HG03103 (cell line): ENCODE measurements around the gene FIGNL1.
A peak's percentile ranks its signal among the peaks of the same experiment; 100 is the strongest.
"Not testable (repeated sequence)": the region's sequence is repeated elsewhere in the genome, so short reads cannot be mapped to it uniquely, and the experiment has no call there.

Source experiments
- ATAC-seq: cut with Tn5 transposase; IDR thresholded peaks from one replicate; pipeline ENCODE4 v1.9.1; 2021; ENCODE audit warnings: low read depth; ENCODE audit not compliant: unreplicated experiment

Gene FIGNL1

DNA sequence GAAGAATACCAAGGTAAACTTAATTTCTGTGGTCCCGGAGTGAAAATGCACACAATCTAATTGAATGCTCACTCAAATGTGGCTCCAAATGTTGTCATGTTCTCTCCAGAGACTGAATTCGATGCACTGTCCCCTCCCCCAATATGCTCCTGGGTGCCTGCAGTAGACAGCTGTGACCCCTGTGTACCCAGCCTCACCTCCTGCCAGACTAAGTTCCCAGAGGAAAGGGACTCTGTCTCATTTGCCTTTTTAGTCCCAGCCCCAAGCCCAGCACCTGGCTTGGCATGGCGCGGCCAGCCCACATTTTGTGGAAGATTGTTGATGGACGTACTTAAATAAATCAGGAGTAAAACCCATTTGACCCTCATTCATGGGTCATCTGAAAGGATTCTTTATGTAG, 21.8 kb upstream of the FIGNL1 start:
- ATAC-seq: no peak

DNA sequence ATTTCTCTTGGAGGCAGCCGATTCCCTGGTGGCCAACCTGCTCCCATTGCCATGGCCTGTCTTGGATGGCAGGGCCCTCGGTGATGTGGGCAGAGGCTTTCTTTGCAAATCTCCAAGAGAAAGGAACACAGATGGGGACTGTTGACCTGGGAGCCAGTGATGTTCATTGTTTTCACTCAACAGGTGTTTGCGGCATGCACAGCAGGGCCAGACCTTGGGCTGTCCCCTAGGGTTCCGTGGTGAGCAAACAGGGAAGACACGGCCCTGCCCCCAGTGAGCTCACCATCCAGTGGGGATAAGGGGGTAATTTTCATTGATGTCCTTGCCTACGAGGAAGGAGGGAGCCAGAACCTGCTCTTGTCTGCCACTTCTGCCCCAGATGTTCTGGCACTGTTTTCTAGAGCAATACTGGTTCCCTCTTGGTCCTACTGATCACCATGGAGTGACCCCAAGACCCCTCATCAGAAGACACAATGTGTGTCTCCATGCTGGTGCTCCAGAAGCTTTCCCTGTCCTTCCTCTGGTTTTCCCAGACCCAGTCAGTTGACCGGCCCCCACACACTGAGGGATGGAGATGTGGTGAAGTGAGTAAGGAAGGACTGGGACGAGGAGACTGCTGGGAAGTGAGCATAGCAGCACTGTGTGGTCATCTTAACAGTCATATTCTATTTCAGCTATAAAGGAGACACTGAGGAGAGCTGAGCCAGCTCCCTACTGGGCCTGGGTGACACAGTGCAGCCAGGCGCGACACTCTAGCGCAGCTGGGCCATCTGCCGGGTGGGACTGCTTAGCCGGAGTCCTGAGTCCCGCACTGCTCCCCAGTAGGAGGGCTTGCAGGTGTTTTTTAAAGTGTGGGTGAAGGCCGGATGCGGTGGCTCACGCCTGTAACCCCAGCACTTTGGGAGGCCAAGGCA, 20.4 kb upstream of the FIGNL1 start:
- ATAC-seq: no peak

DNA sequence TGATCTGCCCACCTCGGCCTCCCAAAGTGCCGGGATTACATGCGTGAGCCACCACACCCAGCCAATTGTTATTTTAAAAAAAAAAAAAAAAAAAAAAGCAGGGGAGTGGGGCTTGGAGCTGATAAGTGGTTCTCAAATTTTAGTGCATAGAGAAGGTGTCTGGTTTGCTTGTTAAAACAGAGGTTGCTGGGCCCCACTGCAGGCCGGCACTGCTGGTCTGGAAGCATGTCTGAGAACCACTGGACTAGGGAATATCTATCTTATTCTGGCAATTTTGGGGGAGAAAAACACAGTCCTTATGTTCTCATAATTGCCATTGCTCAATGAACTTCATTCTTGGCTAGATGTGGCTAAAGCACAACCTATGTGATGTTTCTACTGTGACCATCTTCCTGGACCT, 19.0 kb upstream of the FIGNL1 start:
- ATAC-seq: no peak

DNA sequence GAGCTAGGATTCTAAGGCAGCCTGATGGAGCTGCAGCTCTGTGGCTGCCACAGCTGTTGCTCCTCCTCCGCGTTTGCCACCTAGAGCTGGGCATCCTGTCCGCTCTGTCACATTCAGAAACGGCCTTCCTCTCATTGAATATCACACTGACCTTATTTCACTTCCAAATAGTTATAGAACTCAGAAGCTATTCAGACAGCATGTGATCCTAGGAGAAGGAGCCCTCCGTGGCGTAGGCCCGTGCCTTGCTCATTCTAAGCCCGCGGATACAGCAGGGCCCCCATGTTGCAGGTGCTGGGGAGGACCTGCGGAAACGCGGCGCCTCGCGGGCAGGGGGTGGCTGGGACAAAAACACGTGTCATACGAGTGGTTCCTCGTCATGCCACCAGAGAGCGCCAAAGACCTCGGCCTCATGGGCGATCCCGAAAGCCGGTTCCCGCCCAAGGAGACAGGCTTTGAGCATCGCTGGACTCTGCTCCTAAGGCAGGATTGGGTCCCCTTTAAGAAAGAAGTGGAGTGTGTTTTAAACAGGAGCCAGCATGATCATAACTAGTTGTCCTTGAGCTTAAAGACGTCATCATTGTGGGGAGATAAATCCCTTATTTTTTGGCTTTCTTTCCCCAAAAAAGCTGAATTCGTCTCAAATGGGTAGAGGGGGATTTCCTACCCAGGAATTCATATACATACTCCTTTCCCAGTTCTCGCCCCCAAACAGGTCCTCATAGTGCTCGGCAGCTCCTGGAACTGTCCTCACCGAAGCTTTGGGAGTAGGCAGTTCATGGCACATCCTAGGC, 17.9 kb upstream of the FIGNL1 start:
- ATAC-seq: peak; percentile 86

DNA sequence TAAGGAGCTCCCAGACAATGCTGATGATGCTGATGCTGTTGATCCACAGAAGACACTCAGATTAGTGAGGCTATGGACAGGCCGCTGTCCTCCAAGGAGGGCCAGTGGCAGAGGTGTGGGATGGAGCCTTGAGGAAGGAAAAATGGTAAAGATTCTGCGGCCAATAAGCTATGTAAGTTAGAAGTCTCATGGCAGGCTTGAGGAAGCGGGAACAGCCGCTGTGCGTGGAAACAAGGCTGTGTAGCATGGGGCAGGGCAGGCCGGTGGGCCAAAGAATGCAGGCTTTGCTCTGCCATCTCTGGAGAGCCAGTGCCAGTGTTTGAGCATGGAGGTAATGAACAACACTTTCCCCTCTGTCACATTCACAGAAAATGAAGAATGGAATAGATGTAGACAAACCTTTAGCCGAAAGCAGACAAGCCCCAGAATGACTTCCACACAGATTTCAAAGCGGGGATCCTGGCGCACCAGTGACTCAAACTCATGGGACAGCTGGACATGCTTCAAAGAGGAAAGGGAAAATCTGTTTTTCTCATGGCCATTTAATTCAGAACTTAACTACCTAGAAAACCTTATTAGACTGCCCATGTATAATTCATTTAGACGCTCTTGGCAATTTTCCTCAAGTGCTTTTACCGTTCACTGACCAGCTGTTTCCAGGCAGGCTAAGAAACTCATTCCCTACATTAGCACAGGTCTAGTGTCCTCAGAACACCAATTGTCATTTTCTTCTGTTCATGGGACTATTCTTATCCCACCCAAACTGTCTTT, 16.9 kb upstream of the FIGNL1 start:
- no peak for ATAC-seq

DNA sequence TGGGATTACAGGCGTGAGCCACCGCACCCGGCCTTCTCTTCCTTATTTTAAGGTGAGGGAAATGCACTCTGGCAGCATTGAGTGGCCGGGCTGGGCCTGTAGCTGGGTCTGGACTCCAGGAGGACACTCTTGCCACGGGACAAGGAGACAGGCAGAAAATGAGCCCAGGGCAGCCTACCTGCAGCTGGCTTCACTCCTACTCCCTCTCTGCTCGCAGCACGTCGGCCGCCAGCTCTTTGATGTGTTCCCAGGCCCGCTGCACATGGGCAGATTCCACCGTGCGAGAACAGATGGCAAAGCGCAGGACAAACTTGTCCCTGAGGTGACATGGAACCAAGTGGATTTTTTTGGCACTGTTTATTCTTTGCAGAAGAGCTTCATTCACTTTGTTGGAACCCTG, 12.9 kb upstream of the FIGNL1 start:
- ATAC-seq: no peak

DNA sequence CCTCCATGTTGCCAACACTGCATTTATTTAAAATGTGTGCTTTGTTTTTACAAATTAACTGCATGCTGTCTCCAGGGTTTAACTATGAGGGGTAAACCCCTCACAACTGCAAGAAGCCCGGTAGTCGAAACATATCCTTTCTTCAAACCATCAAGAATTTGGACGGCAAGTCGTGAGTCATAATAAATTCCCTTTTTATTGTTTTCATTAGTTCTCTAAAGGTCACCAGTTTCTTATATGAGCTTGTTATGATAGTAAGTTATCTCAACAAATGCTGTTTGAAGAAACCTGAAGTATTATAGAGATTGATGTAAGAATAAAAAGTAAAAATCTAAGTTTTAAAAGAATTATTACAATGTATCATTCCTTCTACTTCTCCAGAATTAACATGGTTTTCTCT, 12.2 kb upstream of the FIGNL1 start:
- ATAC-seq: no peak

DNA sequence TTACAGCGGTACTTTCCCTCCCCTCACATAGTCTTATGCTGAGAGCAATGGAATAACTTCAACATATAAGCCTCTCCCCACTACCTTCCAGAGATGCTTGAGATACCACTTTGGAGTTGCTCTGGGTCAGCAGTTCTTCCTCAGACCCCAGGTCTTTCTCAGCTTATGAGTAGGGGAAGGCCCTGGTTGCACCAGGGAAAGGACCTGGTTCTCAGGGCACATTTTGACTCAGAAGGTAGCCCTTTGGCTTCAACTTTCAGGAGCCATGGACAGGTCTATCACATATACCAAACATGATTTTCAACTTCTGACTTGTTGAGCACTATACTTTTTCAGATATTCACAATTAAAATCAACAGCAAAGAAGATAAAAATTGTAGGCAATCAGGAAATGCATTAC, 11.5 kb upstream of the FIGNL1 start:
- no peak for ATAC-seq

DNA sequence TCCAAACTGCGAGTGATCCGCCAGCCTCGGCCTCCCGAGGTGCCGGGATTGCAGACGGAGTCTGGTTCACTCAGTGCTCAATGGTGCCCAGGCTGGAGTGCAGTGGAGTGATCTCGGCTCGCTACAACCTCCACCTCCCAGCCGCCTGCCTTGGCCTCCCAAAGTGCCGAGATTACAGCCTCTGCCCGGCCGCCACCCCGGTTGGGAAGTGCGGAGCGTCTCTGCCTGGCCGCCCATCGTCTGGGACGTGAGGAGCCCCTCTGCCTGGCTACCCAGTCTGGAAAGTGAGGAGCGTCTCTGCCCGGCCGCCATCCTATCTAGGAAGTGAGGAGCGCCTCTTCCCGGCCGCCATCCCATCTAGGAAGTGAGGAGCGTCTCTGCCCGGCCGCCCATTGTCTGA, 9.0 kb upstream of the FIGNL1 start:
- not testable (repeated sequence) for ATAC-seq

DNA sequence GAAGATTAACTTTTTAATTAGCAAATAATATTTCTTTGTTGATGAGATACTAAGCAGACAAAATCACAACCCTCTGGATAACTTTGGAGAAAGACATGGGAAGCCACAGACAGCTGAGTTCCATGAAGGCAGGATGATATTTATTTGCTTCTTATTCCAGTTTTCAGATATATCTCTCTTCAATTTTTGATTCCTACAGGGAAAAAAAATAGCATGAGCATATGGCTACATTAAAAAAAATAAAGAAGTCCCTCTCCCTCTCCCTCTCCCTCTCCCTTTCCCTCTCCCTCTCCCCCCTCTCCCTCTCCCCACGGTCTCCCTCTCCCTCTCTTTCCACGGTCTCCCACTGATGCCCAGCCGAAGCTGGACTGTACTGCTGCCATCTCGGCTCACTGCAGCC, 8.5 kb upstream of the FIGNL1 start:
- ATAC-seq: not testable (repeated sequence)

DNA sequence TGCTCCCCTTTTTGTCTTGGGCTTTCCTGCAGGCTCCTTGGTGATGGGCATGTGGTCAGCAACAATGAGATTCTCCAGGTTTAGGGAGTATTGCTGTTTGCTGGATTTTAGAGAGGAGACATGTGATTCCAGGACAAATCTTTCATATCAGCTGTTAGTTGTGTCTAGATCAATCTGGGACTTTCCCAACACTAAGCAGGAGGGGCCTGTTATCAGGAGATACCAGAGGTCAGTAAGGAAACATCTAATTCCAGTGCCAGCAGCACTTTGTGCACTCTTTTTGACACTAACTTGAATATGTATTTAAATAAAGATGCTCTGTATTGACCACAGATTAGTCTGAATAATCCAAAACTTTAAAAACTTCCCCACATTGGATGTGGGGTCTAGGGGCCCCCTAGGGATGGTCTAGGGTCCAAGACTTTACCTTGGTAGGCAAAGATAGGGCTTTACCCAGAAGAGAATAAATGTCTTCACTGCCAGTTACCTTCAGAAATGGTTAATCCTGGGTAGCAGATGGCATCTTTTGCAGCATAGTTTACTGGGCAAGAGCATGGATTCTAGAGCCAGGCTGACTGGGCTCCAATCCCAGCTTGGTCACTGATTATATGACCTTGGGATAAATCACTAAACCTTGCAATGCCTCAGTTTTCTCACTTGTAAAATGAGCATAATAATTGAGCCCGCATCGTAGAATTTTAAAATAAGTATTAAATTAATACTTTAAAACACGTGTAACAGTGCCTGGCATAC, 6.4 kb upstream of the FIGNL1 start:
- no peak for ATAC-seq

DNA sequence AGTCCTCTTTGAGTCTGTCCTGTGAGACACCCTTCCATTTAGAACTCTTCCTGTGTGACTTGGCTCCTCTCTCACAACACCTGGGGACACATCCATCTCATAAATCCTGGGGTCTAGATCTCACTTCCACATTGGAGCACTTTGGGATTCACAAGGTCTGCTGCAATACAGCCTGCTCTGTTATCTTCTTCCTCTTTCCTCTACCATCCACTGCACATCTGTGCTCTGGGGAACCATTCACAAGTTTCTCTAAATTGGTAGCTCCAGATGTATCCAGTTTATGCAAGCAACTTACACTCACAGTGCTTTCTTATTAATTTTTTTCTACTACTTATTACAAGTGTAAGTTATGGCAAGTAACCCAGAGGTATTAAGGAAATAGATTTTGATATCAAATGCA, 5.5 kb upstream of the FIGNL1 start:
- no peak for ATAC-seq

DNA sequence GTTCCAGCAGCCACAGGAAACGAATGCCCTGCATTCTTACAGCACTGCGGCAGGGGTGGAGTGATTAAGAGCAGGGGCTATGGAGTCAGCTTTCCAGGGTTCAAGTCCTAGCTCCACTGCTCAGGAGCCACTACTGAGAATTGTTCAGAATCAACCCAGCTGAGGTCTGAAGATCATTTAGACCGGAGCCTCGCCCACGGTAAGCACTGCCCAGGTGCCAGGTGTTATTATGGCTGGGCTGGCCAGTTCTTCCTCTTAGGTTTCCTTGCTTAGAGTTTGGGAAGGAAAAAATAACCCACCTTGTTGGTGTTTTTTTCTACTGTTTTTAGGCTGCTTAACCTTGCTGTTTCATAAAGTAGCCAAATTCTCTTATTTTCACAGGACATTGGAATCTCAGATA, 4.8 kb upstream of the FIGNL1 start:
- no peak for ATAC-seq

DNA sequence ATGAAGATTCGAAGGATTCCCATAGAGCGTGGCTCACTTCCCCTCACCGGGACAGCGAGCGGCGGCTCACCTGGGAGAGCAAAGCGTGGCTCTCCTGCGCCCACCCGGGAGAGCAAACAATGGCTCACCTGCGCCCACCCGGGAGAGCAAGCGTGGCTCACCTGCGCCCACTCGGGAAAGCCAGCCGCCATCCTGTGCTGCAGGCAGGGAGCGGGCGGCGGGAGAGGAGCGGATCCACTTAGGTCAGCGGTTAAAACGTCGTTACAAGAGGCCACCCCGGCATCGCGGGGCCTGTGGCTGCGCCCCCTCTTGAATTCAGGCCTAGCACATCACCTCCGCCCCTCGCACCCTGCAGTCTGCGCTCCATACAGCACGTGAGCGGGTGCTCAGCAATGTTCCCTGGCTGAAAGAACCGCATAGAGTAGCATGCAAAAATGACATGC, 461 bp upstream of the FIGNL1 start:
- ATAC-seq: peak; percentile 14

DNA sequence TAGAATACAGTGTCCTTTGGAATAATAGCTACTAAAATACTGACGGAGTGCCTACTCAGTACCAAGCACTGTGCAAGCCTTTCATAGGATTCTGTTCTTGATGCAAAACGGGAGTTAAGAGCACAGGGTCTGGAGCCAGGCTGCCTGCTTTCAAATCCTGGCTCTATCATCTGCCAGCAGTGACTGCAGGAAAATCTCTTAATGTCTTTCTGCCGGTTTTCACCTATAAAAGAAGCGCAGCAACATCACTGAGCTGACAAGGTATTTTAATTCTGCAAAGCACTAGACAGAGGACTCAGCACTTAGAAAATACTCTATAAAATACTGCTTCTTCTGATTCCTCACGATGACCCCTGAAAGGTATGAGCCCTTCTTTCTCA, 659 bp downstream of the FIGNL1 start:
- no peak for ATAC-seq

DNA sequence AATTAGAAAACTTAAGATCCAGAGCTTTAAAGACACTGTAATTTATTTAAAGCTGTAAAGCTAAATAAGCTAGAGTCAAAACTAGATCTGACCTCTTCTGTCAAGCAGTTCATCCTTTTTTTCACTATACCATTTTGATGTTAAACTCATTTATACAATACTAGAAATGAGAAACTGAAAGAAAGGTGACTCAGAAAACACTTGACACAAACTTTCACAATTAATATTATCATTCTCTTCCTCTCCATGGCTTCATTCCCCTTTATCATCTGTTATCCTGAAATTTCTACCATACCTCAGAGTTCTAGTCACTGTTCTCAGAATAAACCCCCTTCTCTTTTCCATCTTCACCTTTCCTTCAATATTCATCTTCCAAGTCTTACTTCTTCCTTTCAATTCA, 1.3 kb downstream of the FIGNL1 start:
- peak; percentile 25 for ATAC-seq

DNA sequence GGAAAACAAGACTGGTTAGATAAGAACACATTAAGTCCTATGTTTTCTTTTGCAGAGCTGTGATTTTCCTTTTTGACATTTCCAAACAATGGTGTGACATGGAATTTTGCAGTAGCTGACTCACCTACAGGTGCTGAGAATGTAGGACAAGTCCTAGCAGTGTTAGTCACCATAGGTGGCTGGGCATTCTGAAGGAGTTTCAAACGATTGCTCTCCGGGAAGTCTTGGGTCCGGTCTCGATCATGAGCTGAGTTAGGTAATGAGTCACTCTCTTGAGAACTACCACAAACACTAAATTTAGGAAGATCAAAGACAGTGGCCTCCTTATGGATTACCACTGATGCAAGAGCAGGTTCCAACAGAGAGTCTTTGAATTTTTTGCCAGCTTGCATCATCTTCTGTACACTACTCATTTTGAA, 3.6 kb downstream of the FIGNL1 start:
- ATAC-seq: peak; percentile 26

DNA sequence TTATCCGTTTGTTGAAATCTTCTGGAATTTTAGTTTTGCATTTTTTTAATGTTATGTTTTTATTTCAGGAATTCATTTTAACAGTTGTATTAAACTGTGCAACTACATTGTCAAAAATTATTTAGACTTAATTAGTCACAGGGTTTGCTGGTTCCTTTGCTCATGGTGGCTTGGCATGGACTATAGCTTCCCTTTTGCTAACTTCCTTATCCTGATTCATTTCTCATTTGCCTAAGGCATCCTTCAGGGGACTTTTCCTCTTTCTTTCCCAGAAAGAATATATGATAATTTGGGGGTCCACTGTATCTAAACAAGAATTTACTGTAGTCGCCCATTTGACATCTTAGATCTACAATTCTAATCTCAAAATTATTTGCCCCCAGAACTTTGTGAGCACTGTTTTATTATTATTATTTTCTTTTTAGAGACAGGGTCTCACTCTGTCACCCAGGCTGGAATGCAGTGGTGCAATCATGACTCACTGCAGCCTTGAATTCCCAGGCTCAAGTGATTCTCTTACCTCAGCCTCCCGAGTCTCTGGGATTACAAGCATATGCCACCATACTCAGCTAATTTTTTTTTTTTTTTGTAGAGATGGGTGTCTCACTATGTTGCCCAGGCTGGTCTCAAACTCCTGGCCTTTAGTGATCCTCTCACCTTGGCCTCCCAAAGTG, 13.9 kb downstream of the FIGNL1 start:
- ATAC-seq: no peak

DNA sequence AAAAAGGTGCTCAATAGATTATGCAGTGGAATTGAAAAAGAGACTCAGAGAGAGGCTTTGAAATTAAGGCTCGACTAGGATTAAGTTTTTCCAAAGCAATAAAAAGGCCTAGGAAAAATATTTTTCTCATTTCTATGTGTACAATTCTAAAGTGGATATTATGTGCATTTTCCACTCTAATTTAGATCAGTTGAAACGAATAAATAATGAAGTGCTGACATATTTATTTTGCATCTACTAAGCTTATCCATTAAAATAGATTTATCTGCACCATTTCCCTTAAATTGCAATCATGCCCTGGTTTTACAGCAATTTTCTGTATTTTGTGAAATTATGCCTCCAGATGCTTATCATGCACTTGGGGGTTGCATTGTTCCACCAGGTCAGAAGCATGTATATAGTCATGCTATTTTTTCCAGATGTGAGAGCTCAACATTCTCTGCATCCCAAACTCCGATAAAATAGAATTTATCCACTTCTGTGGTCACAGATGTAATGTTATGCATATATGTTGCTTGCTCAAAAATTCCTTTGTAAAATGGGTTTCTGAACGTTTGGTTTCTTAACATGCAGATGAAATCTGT, 18.3 kb downstream of the FIGNL1 start:
- no peak for ATAC-seq
